Type B pancreatic cell (in vitro differentiated cells): ENCODE data around the gene ZNF831. TPM values are rescaled to one million over a fixed set of nuclear protein-coding genes. Genes with fewer than 3 reads are reported as not detected.
A peak's percentile ranks its signal among the peaks of the same experiment; 100 is the strongest.

ENCODE experiments used
- DNase-seq: peaks from one replicate; pipeline ENCODE4 v3.0.0; 2021; ENCODE audit warnings: mixed read lengths; ENCODE audit not compliant: unreplicated experiment; ENCODE audit errors: extremely low spot score
- H3K27ac Mint-ChIP-seq: 2 replicates; pipeline ENCODE4 v1.8.0; 2021; ENCODE audit warnings: mild to moderate bottlenecking, mixed read lengths
- H3K27me3 Mint-ChIP-seq: 2 replicates; pipeline ENCODE4 v1.8.0; 2021; ENCODE audit warnings: mixed read lengths
- H3K36me3 Mint-ChIP-seq: 2 replicates; pipeline ENCODE4 v1.8.0; 2021; ENCODE audit warnings: mixed read lengths
- H3K4me1 Mint-ChIP-seq: one replicate; pipeline ENCODE4 v1.8.0; 2021; ENCODE audit warnings: mixed read lengths; ENCODE audit not compliant: unreplicated experiment
- H3K4me3 Mint-ChIP-seq: 2 replicates; pipeline ENCODE4 v1.8.0; 2021; ENCODE audit warnings: mild to moderate bottlenecking, mixed read lengths
- H3K9me3 Mint-ChIP-seq: 2 replicates; pipeline ENCODE4 v1.8.0; 2021; ENCODE audit warnings: mixed read lengths
- CTCF ChIP-seq: fragments of 200-600 bp; sonication (generic); conservative IDR thresholded peaks from 2 replicates; pipeline ENCODE4 v1.5.0; 2021; ENCODE audit warnings: antibody characterized with exemption, mild to moderate bottlenecking
- long read RNA-seq: library from polyadenylated mRNA; unstranded; transcript quantifications from one replicate; pipeline ENCODE4 v2.0.0, GENCODE V29; 2020
- total RNA-seq: library from RNA; stranded (reverse); gene quantifications from 2 replicates; pipeline ENCODE4 v1.2.1, GENCODE V29; 2021; ENCODE audit warnings: low replicate concordance

The ZNF831 gene
- total RNA-seq = not detected in 2 replicates
- long read RNA-seq = 0 reads

GRCh38 chr20:59163631-59164530, at the start of gene ZNF831:
Gene ZNF831, plus strand, starts transcription at chr20:59163821. Its CDS starts 27,199 bp downstream, at chr20:59191020.
- H3K27me3 Mint-ChIP-seq = no peaks in the 10 kb centered on the region
- peaks cover 13% of the 10 kb centered on the region for H3K4me1 Mint-ChIP-seq
- no peak within 1 kb of the TSS for H3K4me3 Mint-ChIP-seq
- no peak for TF ChIP-seq CTCF
- no peaks in the 10 kb centered on the region for H3K9me3 Mint-ChIP-seq
- no peak within 1 kb of the TSS for H3K27ac Mint-ChIP-seq
- H3K36me3 Mint-ChIP-seq = no peaks in the 10 kb centered on the region
- DNase-seq = no peak

- DNase-seq = no peak
- Mint-ChIP-seq H3K9me3 (peaks cover 12% of the 10 kb centered on the region), H3K4me3 (no peak overlapping the region), H3K27ac (peak overlapping the region; percentile 22), H3K27me3 (no peaks in the 10 kb centered on the region), H3K4me1 (peaks cover 12% of the 10 kb centered on the region), H3K36me3 (no peaks in the 10 kb centered on the region)
- TF ChIP-seq CTCF = no peak
Measured at GRCh38 chr20:59117526-59117925, 46.1 kb upstream of the ZNF831 start.

- Mint-ChIP-seq H3K9me3 (peaks cover 10% of the 10 kb centered on the region), H3K27me3 (no peaks in the 10 kb centered on the region)
Measured at GRCh38 chr20:59118855-59119254, 44.8 kb upstream of the ZNF831 start.

DNA sequence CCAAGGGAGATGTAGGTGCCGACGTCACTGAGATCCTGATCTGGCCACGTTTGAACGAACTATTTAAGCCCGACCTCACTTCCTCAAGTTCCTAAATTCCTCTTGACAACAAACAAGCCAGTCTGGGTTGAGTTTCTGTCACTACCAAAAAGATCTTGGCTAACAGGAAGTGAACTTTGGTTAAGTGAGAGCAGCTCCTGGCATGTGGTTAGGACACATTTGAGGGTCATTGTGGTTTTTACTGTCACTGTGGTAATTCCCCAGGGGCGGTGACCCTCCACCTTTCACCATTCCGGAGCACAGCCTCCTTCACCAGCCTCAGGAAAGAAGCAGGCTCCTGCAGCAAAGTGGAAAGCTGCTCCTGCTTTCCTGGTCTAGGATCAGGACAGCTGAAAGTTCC, 43.1 kb upstream of the ZNF831 start:
- H3K27me3 Mint-ChIP-seq = no peaks in the 10 kb centered on the region
- no peaks in the 10 kb centered on the region for H3K36me3 Mint-ChIP-seq

More at GRCh38 chr20:59118855-59119254, 44.8 kb upstream of the ZNF831 start:
- no peak overlapping the region for H3K27ac Mint-ChIP-seq
- DNase-seq = no peak
- no peaks in the 10 kb centered on the region for H3K36me3 Mint-ChIP-seq
- peaks cover 12% of the 10 kb centered on the region for H3K4me1 Mint-ChIP-seq
- no peak for TF ChIP-seq CTCF
- H3K4me3 Mint-ChIP-seq = no peak overlapping the region

DNA sequence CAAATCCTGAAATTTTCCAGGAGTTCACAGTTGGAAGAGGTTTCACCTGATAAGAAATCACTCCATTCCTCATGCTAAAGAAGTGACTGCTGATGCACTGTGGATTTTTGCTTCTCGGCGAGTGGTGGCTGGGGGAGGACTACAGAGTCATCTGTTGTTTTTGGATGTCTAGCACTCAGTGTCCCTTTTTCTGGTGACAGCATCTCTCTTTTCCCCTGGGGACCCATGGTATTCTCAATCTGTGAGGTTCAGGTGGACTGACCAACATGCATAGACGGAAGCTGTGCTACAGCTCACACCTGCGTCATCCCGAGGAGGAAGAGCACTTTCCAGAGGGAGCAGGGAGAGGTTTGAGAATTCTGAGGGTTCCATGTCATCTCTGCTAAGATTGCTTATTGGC, 42.7 kb upstream of the ZNF831 start:
- H3K9me3 Mint-ChIP-seq = peaks cover 10% of the 10 kb centered on the region
- H3K27ac Mint-ChIP-seq = no peak overlapping the region
- DNase-seq = no peak
- H3K4me3 Mint-ChIP-seq = no peak overlapping the region
- TF ChIP-seq CTCF = no peak
- H3K4me1 Mint-ChIP-seq = peaks cover 32% of the 10 kb centered on the region
- H3K36me3 Mint-ChIP-seq = no peaks in the 10 kb centered on the region
- no peaks in the 10 kb centered on the region for H3K27me3 Mint-ChIP-seq

More for the DNA sequence above, 43.1 kb upstream of the ZNF831 start:
- Mint-ChIP-seq H3K4me1 (peaks cover 27% of the 10 kb centered on the region), H3K4me3 (no peak overlapping the region), H3K27ac (no peak overlapping the region), H3K9me3 (peaks cover 10% of the 10 kb centered on the region)
- no peak for TF ChIP-seq CTCF
- DNase-seq = no peak
